Left kidney (tissue), 8 donors: ENCODE measurements around the gene LAMC3. TPM values are rescaled to one million over a fixed set of nuclear protein-coding genes. Genes with fewer than 3 reads are reported as not detected.

Experiments
- DNase-seq: peaks from one replicate; pipeline ENCODE4 v3.0.0-alpha.2; 2013
- long read RNA-seq, 8 donors: transcript quantifications; one replicate each; lab custom pipeline, GENCODE V29; 2026
- polyA plus RNA-seq: library from polyadenylated mRNA; unstranded; fragments of 120-200 nt; gene quantifications from one replicate; pipeline ENCODE4 v1.2.1, GENCODE V29; 2013; ENCODE audit not compliant: insufficient read length

Gene LAMC3
- 22.8 TPM for polyA plus RNA-seq
- long read RNA-seq, donor 1, full-length matches to known transcripts: 1 of 20 reads
- long read RNA-seq, donor 1, partial matches to known transcripts: 19 of 20 reads
- long read RNA-seq, donor 1, other reads (novel, unspliced or antisense): 0 of 20 reads
- long read RNA-seq, donor 2, full-length matches to known transcripts: 1 of 1 reads
- long read RNA-seq, donor 2, partial matches to known transcripts: 0 of 1 reads
- long read RNA-seq, donor 2, other reads (novel, unspliced or antisense): 0 of 1 reads
- long read RNA-seq, donor 3, partial matches to known transcripts: 18 of 18 reads
- long read RNA-seq, donor 3, other reads (novel, unspliced or antisense): 0 of 18 reads
- long read RNA-seq, donor 4: 0 reads
- long read RNA-seq, donor 5, full-length matches to known transcripts: 1 of 6 reads
- long read RNA-seq, donor 5, partial matches to known transcripts: 5 of 6 reads
- long read RNA-seq, donor 5, other reads (novel, unspliced or antisense): 0 of 6 reads
- long read RNA-seq, donor 6, full-length matches to known transcripts: 1 of 8 reads
- long read RNA-seq, donor 6, partial matches to known transcripts: 7 of 8 reads
- long read RNA-seq, donor 6, other reads (novel, unspliced or antisense): 0 of 8 reads
- long read RNA-seq, donor 7, partial matches to known transcripts: 8 of 8 reads
- long read RNA-seq, donor 7, other reads (novel, unspliced or antisense): 0 of 8 reads
- long read RNA-seq, donor 8: 0 reads

DNA sequence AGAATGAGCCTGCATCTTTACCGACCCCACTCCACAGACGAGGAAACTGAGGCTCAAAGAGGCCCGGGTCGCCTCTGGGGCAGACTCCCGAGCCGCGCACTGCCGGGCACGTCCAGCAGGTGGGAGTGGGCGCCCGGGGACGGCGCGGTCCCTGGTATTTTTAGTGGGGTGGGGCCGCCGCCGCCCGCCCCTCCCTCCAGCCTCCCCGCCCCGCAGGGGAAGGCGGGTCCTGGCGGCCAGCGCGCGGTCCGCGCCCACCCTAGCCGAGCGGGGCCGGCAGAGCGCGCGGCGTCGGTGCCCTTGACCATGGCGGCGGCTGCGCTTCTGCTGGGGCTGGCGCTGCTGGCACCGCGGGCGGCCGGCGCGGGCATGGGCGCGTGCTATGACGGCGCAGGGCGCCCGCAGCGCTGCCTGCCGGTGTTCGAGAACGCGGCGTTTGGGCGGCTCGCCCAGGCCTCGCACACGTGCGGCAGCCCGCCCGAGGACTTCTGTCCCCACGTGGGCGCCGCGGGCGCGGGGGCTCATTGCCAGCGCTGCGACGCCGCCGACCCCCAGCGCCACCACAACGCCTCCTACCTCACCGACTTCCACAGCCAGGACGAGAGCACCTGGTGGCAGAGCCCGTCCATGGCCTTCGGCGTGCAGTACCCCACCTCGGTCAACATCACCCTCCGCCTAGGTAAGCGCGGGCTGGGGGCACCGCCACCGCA is at the start of gene LAMC3:
TSS of gene LAMC3 (plus strand) at position 266 of the 710 bp plus-strand sequence. CDS start at position 307, 41 bp downstream.
- DNase-seq: no peak

DNA sequence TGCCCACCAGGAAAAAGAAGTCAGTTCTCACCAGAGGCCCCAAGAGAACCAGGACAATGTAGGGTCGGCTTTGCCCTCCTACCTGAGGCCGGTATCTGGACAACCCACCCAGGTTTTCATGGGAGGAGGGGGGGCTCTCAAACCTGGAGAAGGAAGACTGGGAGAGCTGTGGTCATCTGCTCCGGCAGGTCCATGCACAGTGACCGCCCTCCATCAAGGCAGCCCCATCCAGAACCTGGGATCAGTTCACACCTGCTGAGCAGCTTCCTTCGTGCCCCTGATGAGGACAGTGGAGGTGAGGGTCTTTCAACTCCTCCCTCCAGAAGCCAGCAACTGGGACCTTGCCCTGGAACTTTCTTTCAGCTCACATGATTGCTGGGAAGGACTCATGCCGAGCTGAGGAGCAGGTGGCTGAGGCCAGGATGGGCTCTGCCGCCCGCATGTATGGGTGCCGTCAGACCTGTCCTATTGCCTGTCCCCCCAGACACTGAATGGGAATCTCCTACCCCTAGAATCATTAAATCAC is 49.1 kb upstream of the LAMC3 start:
- no peak for DNase-seq

DNA sequence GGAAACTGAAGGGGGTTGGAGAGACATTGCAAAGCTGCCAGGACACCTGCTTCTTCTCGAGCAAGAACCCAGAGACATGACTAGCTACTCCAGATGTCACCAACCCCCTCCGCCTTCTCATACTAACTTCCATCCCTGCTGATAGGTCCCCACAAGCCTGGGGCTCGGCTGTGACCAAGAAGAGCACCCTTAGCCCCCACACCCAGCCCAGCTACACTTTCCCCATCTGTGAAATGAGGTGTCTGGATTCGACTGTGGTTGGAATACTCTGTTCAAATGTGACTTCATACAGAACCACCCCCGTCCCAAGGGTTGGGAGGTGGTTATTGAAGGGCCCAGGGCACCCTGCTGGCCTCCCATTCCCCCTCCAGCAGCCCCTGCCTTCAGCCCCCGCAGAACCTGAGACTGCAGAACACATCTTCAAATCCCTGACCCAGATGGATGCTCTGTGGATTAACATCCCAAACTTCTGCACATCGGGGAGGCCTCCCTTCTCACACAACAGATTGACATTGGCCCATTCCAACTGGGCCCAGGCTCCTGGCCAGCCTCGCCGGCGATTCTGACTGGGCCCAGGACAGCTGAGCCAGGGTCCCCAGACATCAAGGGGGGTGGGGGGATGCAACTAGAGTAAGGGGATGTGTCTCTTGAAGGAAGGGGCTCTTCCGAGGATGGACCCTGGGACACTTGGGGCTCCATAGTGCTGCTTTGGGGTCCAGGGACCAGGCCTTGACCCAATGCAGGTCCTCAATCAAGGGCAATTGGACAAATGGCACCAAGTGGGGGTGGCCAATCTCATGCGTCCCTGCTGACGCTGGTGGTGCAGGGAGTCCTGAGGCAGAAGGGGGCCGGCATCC is 48.2 kb upstream of the LAMC3 start:
- DNase-seq: no peak

DNA sequence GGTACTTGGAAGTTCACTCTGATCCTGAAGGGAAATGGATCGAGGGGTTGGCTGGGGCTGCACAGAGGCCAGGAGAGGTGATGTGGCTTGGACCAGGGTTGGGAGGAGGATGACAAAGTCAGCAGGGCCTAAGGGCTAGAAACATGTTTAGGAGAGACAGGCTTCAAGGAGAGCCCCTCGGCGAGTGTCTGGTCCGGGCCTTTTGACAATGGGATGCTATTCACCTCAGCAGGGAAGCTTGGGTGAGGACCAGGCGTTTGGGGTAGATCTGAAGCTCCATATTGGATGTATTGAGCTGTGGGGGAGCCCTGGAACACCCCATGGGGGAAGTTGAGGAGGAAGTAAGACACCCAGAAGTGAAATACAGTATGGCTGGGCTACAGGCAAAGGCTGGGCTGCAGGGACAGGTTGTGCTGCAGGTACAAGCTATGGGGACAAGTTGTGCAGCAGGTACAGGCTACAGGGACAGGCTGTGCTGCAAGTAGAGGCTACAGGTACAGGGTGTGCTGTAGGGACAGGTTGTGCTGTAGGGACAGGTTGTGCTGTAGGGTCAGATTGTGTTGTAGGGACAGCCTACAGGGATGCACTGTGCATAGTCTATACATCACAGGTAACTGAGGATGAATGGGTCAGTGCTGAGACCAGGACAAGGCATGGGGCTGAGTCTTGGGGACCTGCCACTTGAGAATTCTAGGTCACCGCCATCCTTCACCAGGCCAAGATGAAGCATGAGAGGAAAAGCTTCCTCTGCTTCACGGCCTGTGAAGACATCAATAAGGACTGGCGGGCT is 47.3 kb upstream of the LAMC3 start:
- DNase-seq: no peak

DNA sequence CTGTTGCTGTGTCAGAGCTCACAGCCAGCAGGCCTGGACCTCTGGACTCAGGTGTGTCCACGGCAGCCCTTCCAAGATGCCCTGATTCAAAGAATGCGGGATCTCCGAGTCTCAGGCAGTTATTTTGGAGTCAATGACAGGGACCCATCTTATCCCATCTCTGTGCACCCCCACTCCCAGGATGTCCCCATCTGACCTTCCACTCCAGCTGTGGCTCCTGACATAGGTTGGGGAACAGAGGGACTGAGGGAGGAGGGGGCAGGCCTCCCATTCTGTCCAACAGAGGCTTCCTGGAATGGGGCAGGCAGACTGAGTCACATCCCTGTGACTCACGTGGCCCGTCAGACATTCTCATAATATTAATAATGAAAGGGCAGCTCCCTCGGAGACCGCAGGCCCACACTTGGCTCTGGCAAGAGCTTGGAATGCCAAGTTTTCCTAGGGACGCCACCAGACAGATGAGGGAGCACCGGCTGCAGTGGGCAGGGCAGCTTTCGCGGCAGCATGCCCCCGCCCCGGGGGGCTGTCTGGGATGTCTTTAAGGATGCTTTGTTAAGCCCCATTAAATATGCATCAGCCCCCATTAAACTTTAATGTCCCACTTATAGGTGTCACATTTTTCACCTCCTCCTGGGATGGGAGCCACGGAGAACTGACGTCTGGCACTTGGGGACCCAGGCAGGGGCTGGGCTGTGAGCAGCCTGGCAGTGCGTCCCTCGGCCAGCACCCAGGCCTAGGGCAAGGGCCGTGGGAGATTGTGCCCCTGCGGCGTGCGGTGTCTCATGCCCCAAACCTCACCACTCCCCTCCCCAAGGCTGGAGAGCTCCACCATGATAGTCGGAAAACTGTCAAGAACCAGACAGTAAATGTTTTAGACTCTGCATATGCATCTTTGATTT is 46.3 kb upstream of the LAMC3 start:
- DNase-seq: no peak

DNA sequence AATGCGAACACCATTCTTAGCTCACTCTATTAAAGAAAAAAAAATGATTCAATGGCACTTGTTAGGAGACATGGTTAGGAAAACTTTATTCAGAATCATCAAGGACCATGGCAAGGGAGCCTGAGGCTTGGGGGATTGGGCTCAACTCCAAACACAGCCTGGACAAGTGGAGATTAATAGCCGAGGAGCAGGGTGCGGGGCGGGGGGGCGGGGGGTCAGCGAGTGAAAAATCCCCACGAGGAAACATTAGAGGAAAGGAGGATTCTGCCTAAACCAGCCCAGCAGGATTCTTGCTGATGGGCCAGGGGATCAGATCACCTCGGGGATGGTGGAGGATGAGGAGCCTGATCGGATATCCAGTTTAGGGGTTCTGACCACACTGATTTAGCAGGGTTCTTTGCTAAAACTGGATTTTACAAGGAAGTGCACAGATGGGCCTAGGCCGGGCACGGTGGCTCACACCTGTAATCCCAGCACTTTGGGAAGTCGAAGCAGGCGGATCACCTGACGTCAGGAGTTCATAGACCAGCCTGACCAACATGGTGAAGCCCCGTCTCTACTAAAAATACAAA is 45.6 kb upstream of the LAMC3 start:
- DNase-seq: no peak

DNA sequence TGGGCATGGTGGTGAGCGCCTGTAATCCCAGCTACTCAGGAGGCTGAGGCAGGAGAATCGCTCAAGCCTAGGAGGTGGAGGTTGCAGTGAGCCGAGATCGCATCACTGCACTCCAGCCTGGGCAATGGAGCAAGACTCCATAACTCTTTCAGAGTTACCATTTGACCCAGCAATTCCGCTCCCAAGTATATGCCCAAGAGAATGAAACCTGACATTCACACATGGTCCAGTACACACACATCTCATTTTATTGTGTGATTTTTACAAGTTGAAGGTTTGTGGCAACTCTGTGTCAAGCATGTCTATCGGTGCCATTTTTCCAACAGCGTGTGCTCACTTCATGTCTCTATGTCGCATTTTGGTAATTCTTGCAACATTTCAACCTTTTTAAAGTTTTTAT is 45.1 kb upstream of the LAMC3 start:
- DNase-seq: no peak

DNA sequence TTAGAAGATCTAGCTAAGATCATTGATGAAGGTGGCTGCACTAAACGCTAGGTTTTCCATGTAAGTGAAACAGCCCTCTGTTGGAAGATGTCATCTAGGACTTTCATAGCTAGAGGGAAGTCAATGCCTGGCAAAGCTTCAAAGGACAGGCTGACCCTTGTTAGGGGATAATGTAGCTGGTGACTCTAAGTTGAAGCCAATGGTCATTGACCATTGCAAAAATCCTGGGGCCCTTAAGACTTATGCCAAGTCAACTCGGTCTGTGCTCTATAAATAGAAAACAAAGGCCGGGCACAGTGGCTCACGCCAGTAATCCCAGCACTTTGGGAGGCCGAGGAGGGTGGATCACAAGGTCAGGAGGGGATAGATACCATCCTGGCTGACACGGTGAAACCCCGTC is 43.3 kb upstream of the LAMC3 start:
- no peak for DNase-seq

DNA sequence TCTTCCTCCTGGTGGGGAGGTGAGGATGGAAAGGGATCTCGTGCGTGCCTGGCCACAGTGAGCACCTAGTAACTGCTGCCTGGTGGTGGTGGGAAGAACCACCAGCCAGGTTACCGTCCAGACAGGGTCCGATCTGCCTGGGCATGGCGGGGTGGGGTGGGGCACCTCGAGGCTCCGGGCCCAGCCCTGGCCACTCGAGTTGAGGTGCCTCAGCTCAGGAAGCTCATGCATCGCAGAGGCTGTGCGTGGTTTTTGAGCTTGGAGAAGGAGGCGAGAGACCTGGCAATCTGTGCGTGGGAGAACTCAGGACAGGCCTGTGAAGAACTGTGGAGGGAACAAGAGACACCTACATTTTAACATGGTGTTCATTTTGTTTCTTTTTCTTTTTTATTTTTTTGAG is 38.9 kb upstream of the LAMC3 start:
- DNase-seq: no peak

DNA sequence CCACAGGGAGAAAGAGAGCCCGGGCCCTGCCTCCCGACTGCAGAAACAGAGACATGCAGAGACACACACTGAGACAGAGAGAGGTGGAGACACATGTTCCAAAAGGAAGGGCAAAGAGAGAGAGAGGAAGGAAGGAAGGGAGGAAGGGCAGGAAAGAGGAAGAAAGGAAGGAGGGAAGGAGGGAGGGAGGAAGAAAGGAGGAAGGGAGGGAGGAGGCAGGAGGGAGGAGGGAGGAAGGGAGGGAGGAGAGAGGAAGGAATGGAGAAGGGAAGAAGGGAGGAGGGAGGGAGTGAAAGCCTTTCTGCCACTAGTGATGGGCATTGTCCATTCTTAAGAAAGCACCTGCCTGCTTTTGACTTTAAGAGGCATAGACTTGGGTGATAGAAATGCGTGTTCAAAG is 38.1 kb upstream of the LAMC3 start:
- no peak for DNase-seq

DNA sequence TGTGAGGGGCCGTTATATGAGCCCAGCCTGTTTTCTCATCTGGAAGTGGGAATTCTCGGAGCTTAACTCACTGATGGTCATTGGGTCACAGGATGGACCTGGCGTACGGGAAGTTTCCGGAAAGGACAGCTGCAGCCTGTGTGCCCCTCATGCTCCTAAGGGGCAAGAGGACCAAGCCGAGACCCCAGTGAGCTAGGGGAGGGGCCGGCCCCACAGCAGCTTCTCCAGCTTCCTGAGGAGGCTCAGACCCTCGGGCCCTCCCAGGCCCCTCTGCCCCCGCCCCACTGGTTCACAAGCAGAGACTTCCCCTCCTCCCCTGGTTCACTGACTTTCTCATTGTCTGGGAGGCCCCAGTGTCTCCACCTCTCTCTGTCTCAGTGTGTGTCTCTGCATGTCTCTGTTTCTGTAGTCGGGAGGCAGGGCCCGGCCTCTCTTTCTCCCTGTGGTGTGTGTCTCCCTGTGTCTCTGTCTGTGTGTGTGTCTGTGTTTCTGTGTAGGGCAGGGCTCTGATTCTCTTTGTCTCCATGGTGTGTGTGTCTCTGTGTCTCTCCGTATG is 37.6 kb upstream of the LAMC3 start:
- DNase-seq: no peak

DNA sequence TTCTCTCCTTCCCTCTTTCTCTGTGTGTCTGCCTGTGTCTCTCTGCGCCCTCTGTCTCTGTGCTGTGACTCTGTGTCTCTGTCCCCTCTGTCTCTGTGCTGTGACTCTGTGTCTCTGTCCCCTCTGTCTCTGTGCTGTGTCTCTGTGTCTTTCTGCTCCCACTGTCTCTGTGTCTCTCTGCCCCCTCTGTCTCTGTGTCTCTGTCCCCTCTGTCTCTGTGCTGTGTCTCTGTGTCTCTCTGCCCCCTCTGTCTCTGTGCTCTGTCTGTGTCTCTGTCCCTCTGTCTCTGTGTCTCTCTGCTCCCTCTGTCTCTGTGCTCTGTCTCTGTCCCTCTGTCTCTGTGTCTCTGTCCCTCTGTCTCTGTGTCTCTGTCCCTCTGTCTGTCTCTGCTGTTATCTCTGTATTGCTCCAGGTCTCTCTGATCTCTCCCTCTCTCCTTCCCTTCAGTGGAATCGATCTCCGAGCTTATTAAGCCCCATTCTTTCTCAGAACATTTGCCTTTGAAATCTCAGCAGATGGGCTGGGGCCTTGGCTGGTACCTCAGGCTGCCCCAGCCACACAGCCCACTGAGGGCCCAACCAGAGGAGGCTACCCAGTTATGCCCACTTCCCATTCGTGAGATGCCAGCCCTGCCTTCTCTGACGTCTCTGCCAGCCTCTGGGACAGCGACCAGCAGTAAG is 36.6 kb upstream of the LAMC3 start:
- no peak for DNase-seq

DNA sequence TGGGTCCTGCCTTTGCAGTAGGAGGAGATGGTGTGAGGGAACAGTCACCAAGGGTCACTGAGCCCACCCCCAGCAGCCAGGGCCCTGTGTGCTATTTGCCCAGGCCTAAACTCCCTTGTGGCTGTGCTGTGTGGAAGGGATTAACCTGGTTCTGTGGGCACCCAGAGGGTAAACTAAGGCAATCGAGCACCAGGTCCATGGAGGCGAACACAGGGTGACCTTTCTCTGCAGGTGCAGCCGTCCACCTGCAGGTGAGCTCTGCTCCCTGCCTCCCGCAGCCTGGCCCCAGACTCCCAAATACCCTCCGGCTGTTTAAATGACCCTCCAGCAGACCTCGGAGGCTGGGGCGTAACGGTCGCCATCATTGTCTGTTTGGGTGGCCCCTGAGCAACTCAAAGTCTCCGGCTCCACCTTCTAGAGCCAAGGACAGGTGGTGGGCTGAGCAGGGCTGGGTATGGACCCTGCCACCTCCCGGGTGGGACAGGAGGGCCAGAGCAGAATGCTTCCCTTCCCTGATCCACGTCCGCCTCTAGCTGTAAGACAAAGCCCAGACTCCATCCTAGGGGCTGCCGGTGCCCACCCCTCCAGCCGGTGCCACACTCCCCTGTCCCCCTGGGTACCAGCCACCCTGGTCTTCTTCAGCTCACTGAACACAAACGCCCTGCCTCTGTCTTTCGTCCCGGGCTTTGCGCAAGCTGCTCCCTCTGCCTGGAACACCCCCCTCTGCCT is 35.9 kb upstream of the LAMC3 start:
- no peak for DNase-seq

DNA sequence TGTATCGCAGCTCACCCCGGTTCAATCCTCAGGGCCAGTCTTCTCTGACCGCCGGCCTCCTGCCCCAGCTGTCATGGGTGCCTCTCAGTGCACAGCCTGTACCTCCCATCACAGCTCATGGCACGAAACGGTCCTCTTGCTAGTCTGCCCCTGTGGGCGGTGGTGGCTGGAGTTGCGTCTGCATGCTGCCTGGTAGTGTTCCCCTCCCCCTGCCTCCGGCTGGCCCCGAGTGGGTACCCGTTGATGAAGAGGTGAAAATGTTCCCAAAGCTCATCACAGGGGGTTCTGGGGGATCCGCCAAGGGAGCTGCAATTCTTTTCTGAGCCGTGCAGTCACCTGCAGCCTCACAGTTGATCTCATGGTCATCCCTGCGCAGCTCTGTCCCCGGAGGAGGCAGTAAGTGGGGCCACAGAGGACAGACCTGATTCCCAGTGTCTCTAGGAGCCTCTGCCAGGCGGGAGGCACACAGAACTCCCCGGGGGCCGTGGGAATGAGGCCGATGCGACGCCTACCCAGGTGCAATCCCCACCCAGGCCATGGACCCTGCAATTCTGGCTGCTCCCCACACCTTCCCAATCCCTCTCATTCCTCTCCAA is 35.2 kb upstream of the LAMC3 start:
- no peak for DNase-seq

DNA sequence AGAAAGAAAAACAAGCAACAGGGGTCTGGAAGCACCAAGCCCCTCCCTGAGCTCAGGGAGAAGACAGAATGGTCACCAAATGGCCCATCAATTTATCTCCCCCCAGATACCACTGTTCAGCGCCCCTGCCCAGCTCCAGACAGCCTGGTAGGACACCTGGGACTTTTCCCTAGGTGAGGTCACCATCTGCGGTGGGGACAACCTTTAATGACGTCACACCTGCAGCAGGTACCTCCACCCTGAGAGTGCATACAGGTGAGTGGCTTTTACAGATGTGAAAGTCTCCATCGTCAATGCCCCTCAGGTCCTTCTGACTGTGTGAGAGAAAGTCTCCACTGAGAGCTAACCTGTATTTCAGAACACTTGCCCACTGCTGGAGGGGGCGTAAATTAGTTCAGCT is 34.3 kb upstream of the LAMC3 start:
- DNase-seq: no peak

DNA sequence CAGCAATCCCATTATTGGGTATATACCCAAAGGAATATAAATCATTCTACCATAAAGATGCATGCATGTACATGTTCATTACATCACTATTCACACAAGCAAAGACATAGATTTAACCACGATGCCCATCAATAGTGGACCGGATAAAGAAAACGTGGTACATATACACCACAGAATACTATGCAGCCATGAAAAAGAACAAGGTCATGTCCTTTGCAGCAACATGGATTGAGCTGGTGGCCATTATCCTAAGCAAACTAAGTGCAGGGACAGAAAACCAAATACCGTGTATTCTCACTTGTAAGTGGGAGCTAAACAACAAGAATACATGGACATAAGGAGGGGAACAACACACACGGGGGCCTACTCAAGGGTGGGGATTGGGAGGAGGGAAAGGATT is 33.8 kb upstream of the LAMC3 start:
- no peak for DNase-seq
